ENCODE measurements around the gene CRIM1. TPM values are rescaled to one million over a fixed set of nuclear protein-coding genes. Genes with fewer than 3 reads are reported as not detected.

CRIM1 gene
- total and polyA plus RNA-seq, 2 of the 8 experiments (the other 6 are each of a cell fraction or from before 2014, with no cell fraction given): 9.4 to 28.4 TPM

- Histone ChIP-seq H2BK15ac (ENCODE audit: low read length) (no peak overlapping the region), H3K4me2 (ENCODE audit: insufficient read depth in 1 of 2, low read depth in 2 of 2, low read length in 2 of 2) (no peak overlapping the region), H3K36me3 (ENCODE audit: control insufficient read depth in 2 of 4, insufficient read depth in 4 of 4, low read length in 3 of 4) (no peaks in the 10 kb centered on the region), H4K91ac (replicated peaks; ENCODE audit: insufficient read length, low read length) (no peak overlapping the region), H3K79me2 (ENCODE audit: control insufficient read depth in 1 of 2, insufficient read depth in 2 of 2, low read length in 2 of 2) (no peaks in the 10 kb centered on the region), H3K27me3 (replicated peaks in 1 of 4; ENCODE audit: control insufficient read depth in 3 of 4, extremely low read depth in 1 of 4, insufficient read depth in 3 of 4, low read length in 3 of 4) (no peaks in the 10 kb centered on the region), H3K4me1 (replicated peaks in 1 of 4; ENCODE audit: control insufficient read depth in 3 of 4, insufficient read depth in 4 of 4, low read length in 3 of 4) (peaks cover 0 to 9% (median under 1%) of the 10 kb centered on the region in 4 experiments; a peak in 1 of 7 replicates), H3K4ac (replicated peaks; ENCODE audit: insufficient read length, low read depth, low read length) (no peak overlapping the region), H3K56ac (replicated peaks; ENCODE audit: insufficient read length, low read depth, low read length) (no peak overlapping the region), H3K14ac (ENCODE audit: insufficient read length) (no peak overlapping the region), H2AK5ac (ENCODE audit: low read depth, low read length) (no peak overlapping the region), H3K23me2 (ENCODE audit: low read depth, low read length) (no peaks in the 10 kb centered on the region; the same call in 1 of the 2 replicates), H3K9me3 (ENCODE audit: insufficient read depth in 2 of 2, low read depth in 1 of 2, low read length in 1 of 2) (no peaks in the 10 kb centered on the region; a peak in 1 of 4 replicates), H3K27ac (ENCODE audit: low read depth, low read length) (no peak overlapping the region), H2BK5ac (ENCODE audit: low read depth, low read length) (no peak overlapping the region), H2BK120ac (replicated peaks; ENCODE audit: low read depth, low read length) (no peak overlapping the region), H4K8ac (ENCODE audit: extremely low read depth, insufficient read depth, low read length) (no peak overlapping the region), H3K18ac (ENCODE audit: extremely low read depth, low read length) (no peak overlapping the region), H2BK12ac (ENCODE audit: low read depth, low read length) (no peak overlapping the region), H4K5ac (ENCODE audit: insufficient read length, low read depth, low read length) (no peak overlapping the region), H4K20me1 (replicated peaks in 1 of 2; ENCODE audit: control insufficient read depth in 1 of 2, insufficient read depth in 2 of 2, low read length in 2 of 2) (no peaks in the 10 kb centered on the region), H3K4me3 (ENCODE audit: extremely low read depth in 1 of 4, insufficient read depth in 2 of 4, low read depth in 3 of 4, low read length in 4 of 4) (no peak overlapping the region), H3K9ac (replicated peaks in 1 of 4; ENCODE audit: extremely low read depth in 1 of 4, low read depth in 3 of 4, low read length in 3 of 4) (no peak overlapping the region), H3K79me1 (ENCODE audit: low read depth, low read length) (no peaks in the 10 kb centered on the region), H3K23ac (ENCODE audit: insufficient read length) (no peak overlapping the region), H2AFZ (ENCODE audit: low read length) (no peak overlapping the region), H2BK20ac (ENCODE audit: low read length) (no peak overlapping the region)
- ChIA-PET POLR2A (ENCODE audit: partially characterized antibody) (interaction anchor here (1.5 kb wide), 1 partner anchor 16 kb away, joined by 5 read pairs; no protein-coding TSS in a partner anchor), CTCF (ENCODE audit: partially characterized antibody) (interaction anchor here (0.8 to 1.8 kb wide), 5 partner anchors 10 to 367 kb away, joined by 3 to 7 read pairs (median 6); no protein-coding TSS in a partner anchor)
- DNase-seq (ENCODE audit: low read depth in 1 of 2, low spot score in 2 of 2) (no peak), FAIRE-seq (no peak)
- 53% methylated on average over 1 of the region's 1 CpG; no CpG with 5 or more reads in 1 of the 2 experiments for WGBS, 2 experiments (ENCODE audit: extremely low coverage in 1 of 2, insufficient coverage in 1 of 2, insufficient read length in 1 of 2, insufficient replicate concordance in 2 of 2, low coverage in 1 of 2, low lambda C conversion rate in 2 of 2, missing lambda C conversion rate in 1 of 2)
- TF ChIP-seq RAD21 (IDR thresholded peaks at IDR 0.05 in 1 of 2, conservative IDR thresholded peaks at IDR 0.05 in 1 of 2; ENCODE audit: low read depth in 2 of 2, low read length in 2 of 2) (no peak), CHD2 (IDR thresholded peaks at IDR 0.05; ENCODE audit: low read length) (no peak), BRCA1 (IDR thresholded peaks at IDR 0.05; ENCODE audit: low read depth, low read length) (no peak), TEAD4 (IDR thresholded peaks at IDR 0.05; ENCODE audit: low read depth, low read length) (0 out of 2 replicates have a peak, but pooled peaks have one; percentile 38), NANOG (IDR thresholded peaks at IDR 0.05; ENCODE audit: insufficient read depth, low read depth, low read length, poor library complexity, severe bottlenecking) (no peak), TAF1 (IDR thresholded peaks at IDR 0.05; ENCODE audit: low read depth, low read length) (no peak), BCL11A (IDR thresholded peaks at IDR 0.05; ENCODE audit: low read depth in 2 of 2, low read length in 2 of 2) (no peak)
These were observed 16.8 kb upstream of the CRIM1 start for GRCh38 chr2:36338827-36339145.
